Measurements from ENCODE around the gene PLXNA4. TPM values are rescaled to one million over a fixed set of nuclear protein-coding genes. Genes with fewer than 3 reads are reported as not detected.

The PLXNA4 gene
- total RNA-seq, 1 donor from 2014 or later = 3.3 TPM

DNA sequence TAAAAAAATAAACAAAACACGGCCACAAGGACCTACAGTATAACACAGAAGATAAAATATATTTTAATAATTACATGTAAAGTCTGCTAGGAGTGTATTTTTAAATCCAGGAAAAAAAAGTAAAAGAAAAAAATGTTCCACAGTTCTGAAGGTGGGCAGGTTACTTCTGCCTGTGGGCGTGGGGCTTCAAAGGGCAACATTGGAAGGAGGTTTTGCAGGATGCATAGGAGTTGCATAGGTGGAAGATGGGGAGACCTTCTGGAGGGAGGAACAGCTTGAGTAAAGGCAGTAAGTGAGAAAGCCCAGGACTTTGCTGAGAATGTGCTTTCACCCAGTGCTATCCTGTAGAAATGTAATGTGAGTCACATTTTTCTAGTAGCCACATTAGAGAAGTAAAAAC is 37.5 kb upstream of the PLXNA4 start:
- Mint-ChIP-seq H3K4me1 (ENCODE audit: low read depth, unreplicated experiment) (peaks cover 14% of the 10 kb centered on the region), H3K9me3 (ENCODE audit: unreplicated experiment) (peaks cover 1% of the 10 kb centered on the region), H3K27ac (ENCODE audit: unreplicated experiment) (no peak overlapping the region), H3K4me3 (ENCODE audit: unreplicated experiment) (no peak overlapping the region), H3K27me3 (ENCODE audit: low read depth, unreplicated experiment) (peaks cover 39% of the 10 kb centered on the region), H3K36me3 (ENCODE audit: low read depth, unreplicated experiment) (no peaks in the 10 kb centered on the region)
- H3K79me2 ChIP-seq (ENCODE audit: insufficient read depth, low read length) = no peaks in the 10 kb centered on the region
- no peak overlapping the region for H3K4me3 ChIP-seq (ENCODE audit: insufficient read depth, low read depth, low read length)
- H3K4me1 ChIP-seq (ENCODE audit: insufficient read depth, low read length) = peaks cover 6% of the 10 kb centered on the region
- H3K4me2 ChIP-seq (ENCODE audit: low read length) = no peak overlapping the region
- DNase-seq (ENCODE audit: low read depth) (no peak), FAIRE-seq (no peak)
- H2AFZ ChIP-seq (ENCODE audit: low read depth, low read length) = no peak overlapping the region
- H3K27ac ChIP-seq (ENCODE audit: low read depth, low read length) = no peak overlapping the region
- H3K9ac ChIP-seq (ENCODE audit: low read length) = no peak overlapping the region
- no peaks in the 10 kb centered on the region for H4K20me1 ChIP-seq (ENCODE audit: insufficient read depth, low read length)
- TF ChIP-seq EZH2 (IDR thresholded peaks at IDR 0.05; ENCODE audit: insufficient read depth, low read length) = no peak
- TF ChIP-seq, protein P1, sequence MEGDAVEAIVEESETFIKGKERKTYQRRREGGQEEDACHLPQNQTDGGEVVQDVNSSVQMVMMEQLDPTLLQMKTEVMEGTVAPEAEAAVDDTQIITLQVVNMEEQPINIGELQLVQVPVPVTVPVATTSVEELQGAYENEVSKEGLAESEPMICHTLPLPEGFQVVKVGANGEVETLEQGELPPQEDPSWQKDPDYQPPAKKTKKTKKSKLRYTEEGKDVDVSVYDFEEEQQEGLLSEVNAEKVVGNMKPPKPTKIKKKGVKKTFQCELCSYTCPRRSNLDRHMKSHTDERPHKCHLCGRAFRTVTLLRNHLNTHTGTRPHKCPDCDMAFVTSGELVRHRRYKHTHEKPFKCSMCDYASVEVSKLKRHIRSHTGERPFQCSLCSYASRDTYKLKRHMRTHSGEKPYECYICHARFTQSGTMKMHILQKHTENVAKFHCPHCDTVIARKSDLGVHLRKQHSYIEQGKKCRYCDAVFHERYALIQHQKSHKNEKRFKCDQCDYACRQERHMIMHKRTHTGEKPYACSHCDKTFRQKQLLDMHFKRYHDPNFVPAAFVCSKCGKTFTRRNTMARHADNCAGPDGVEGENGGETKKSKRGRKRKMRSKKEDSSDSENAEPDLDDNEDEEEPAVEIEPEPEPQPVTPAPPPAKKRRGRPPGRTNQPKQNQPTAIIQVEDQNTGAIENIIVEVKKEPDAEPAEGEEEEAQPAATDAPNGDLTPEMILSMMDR (IDR thresholded peaks at IDR 0.05; ENCODE audit: insufficient read depth, low read depth, low read length) = no peak
- no peaks in the 10 kb centered on the region for H3K9me3 ChIP-seq (ENCODE audit: insufficient read depth, low read depth, low read length)
- no peaks in the 10 kb centered on the region for H3K36me3 ChIP-seq (ENCODE audit: insufficient read depth, low read length)
- H3K27me3 ChIP-seq (ENCODE audit: insufficient read depth, low read length) = peaks cover 3% of the 10 kb centered on the region

DNA sequence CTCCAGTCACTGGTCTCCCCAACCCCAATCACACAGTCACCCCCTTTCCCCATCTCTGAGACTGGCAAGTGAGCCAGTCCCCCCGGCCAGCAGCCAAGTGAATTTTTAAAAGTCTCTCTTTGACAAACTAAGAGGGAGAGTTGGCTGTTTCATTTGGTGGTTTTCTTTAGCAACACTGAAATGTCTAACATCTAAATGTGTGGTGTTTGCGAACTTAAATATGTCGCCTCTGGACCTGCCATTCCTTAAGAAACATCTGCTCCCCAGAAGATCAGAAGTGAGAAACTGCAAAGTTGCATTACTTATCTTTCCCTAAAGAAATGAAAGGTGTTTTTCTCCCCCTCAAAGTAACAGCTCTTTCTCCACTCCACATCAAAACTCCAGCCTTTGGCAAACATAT is 34.7 kb upstream of the PLXNA4 start:
- H3K9me3 ChIP-seq (ENCODE audit: insufficient read depth, low read depth, low read length) = peaks cover 4% of the 10 kb centered on the region
- TF ChIP-seq, protein P1 (IDR thresholded peaks at IDR 0.05; ENCODE audit: insufficient read depth, low read depth, low read length) = no peak
- no peak for TF ChIP-seq EZH2 (IDR thresholded peaks at IDR 0.05; ENCODE audit: insufficient read depth, low read length)
- FAIRE-seq (no peak), DNase-seq (ENCODE audit: low read depth) (no peak)
- H4K20me1 ChIP-seq (ENCODE audit: insufficient read depth, low read length) = no peaks in the 10 kb centered on the region
- Mint-ChIP-seq H3K27me3 (ENCODE audit: low read depth, unreplicated experiment) (peaks cover 38% of the 10 kb centered on the region), H3K36me3 (ENCODE audit: low read depth, unreplicated experiment) (no peaks in the 10 kb centered on the region), H3K9me3 (ENCODE audit: unreplicated experiment) (peaks cover 1% of the 10 kb centered on the region), H3K4me1 (ENCODE audit: low read depth, unreplicated experiment) (peaks cover 8% of the 10 kb centered on the region), H3K4me3 (ENCODE audit: unreplicated experiment) (no peak overlapping the region), H3K27ac (ENCODE audit: unreplicated experiment) (no peak overlapping the region)
- H3K4me1 ChIP-seq (ENCODE audit: insufficient read depth, low read length) = no peaks in the 10 kb centered on the region
- no peak overlapping the region for H2AFZ ChIP-seq (ENCODE audit: low read depth, low read length)
- peaks cover 12% of the 10 kb centered on the region for H3K27me3 ChIP-seq (ENCODE audit: insufficient read depth, low read length)
- no peaks in the 10 kb centered on the region for H3K79me2 ChIP-seq (ENCODE audit: insufficient read depth, low read length)
- no peak overlapping the region for H3K27ac ChIP-seq (ENCODE audit: low read depth, low read length)
- no peak overlapping the region for H3K4me2 ChIP-seq (ENCODE audit: low read length)
- no peak overlapping the region for H3K9ac ChIP-seq (ENCODE audit: low read length)
- no peak overlapping the region for H3K4me3 ChIP-seq (ENCODE audit: insufficient read depth, low read depth, low read length)
- H3K36me3 ChIP-seq (ENCODE audit: insufficient read depth, low read length) = no peaks in the 10 kb centered on the region

DNA sequence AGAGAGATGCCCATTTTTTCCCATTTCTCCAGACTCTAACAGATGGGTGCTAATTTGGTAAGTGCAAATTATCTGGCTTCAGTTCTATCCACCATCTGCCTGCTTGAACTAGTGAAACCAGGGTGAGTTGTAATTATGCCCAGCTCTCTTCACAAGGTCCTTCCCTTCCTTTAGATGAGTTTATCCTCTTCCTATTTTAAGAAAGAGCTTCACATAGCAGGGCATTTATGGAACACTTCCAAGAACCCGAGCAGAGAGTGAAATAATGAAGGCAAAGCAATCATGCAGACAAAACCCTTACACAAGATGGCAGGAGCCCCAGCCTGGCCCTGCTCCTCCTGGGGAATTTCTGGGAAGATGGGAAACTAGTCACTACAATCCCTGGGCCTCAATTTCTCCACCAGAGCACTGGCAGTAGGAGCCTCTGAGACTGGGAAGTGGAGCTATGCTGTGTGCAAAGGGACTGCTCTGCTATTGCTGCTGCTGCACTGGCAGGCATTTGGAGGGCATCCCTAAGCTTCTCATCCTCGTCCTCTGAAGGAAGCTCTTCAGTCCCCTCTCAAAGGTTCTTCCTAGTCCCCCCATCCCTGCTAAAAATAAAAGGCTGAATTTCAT is 33.7 kb upstream of the PLXNA4 start:
- H3K36me3 Mint-ChIP-seq (ENCODE audit: low read depth, unreplicated experiment) = no peaks in the 10 kb centered on the region
- peaks cover 4% of the 10 kb centered on the region for H3K9me3 ChIP-seq (ENCODE audit: insufficient read depth, low read depth, low read length)
- H3K4me3 ChIP-seq (ENCODE audit: insufficient read depth, low read depth, low read length) = no peak overlapping the region
- TF ChIP-seq, protein P1 (IDR thresholded peaks at IDR 0.05; ENCODE audit: insufficient read depth, low read depth, low read length) = no peak
- TF ChIP-seq EZH2 (IDR thresholded peaks at IDR 0.05; ENCODE audit: insufficient read depth, low read length) = no peak
- no peak overlapping the region for H3K4me2 ChIP-seq (ENCODE audit: low read length)
- no peaks in the 10 kb centered on the region for H3K79me2 ChIP-seq (ENCODE audit: insufficient read depth, low read length)
- no peaks in the 10 kb centered on the region for H4K20me1 ChIP-seq (ENCODE audit: insufficient read depth, low read length)
- no peaks in the 10 kb centered on the region for H3K4me1 ChIP-seq (ENCODE audit: insufficient read depth, low read length)
- no peak for DNase-seq (ENCODE audit: low read depth)
- H3K36me3 ChIP-seq (ENCODE audit: insufficient read depth, low read length) = no peaks in the 10 kb centered on the region
- H3K9me3 Mint-ChIP-seq (ENCODE audit: unreplicated experiment) = peaks cover 2% of the 10 kb centered on the region
- FAIRE-seq = no peak
- peaks cover 39% of the 10 kb centered on the region for H3K27me3 Mint-ChIP-seq (ENCODE audit: low read depth, unreplicated experiment)
- no peak overlapping the region for H3K27ac ChIP-seq (ENCODE audit: low read depth, low read length)
- no peak overlapping the region for H3K27ac Mint-ChIP-seq (ENCODE audit: unreplicated experiment)
- H3K4me1 Mint-ChIP-seq (ENCODE audit: low read depth, unreplicated experiment) = peaks cover 8% of the 10 kb centered on the region
- no peak overlapping the region for H2AFZ ChIP-seq (ENCODE audit: low read depth, low read length)
- H3K4me3 Mint-ChIP-seq (ENCODE audit: unreplicated experiment) = no peak overlapping the region
- peaks cover 12% of the 10 kb centered on the region for H3K27me3 ChIP-seq (ENCODE audit: insufficient read depth, low read length)
- H3K9ac ChIP-seq (ENCODE audit: low read length) = no peak overlapping the region

All from astrocyte (in vitro differentiated cells and primary cell).